Mononuclear cell (primary cell): ENCODE results near the gene TASP1. TPM values are rescaled to one million over a fixed set of nuclear protein-coding genes. Genes with fewer than 3 reads are reported as not detected.
"Not testable (repeated sequence)": the region's sequence is repeated elsewhere in the genome, so short reads cannot be mapped to it uniquely, and the experiment has no call there.

Experiments used
- H3K27me3 ChIP-seq: 2 replicates; pipeline ENCODE4 v1.6.0; 2011; ENCODE audit warnings: low read length, control low read depth; ENCODE audit not compliant: insufficient read depth
- H3K4me1 ChIP-seq: 2 replicates; pipeline ENCODE4 v1.5.1; 2011; ENCODE audit warnings: mild to moderate bottlenecking, low read length, control low read depth; ENCODE audit not compliant: insufficient read depth
- H3K4me3 ChIP-seq: 2 replicates; pipeline ENCODE4 v1.5.1; 2011; ENCODE audit warnings: mild to moderate bottlenecking, low read length, moderate library complexity
- H3K9me3 ChIP-seq: 2 replicates; pipeline ENCODE4 v1.5.1; 2011; ENCODE audit warnings: low read depth, mild to moderate bottlenecking, control low read depth, low read length
- total RNA-seq: library from RNA; depleted of rRNA; stranded (reverse); fragments of >200 nt; gene quantifications from one replicate; pipeline ENCODE4 v1.2.3, GENCODE V29; 2012

Gene TASP1
- total RNA-seq, 1 donor, result 8.6 TPM

DNA sequence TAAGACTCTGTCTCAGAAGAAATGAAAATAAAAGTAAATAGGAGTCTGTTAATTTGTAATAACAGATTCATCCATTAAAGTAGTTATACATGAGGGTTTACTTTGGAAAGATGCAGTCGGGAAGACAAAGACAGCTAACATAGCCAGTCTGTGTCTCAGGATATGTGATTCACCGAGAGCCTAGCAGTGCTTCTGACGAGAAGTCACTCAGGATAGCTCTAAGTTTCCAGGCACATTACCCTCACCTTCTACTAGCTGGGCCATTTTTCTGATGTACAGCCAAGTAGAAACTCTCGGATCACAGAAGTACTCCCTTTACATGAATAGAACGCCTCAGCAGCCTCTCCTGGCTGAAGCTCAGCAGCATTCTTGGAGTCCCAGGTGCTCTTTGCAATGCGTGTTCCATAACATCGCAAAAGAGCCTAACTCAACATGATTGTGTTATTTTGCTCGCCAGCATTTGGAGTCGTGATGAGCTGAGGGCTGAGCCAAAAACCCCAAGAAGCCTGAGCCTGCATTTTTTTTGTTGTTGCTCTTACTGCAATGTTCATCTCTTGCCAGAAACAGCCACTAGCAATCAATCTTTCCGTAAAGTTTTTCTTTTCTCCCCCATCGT lies 22.4 kb upstream of the TASP1 start:
- H3K4me3 ChIP-seq, result no peak overlapping the region
- H3K27me3 ChIP-seq, result no peaks in the 10 kb centered on the region
- H3K4me1 ChIP-seq, result peaks cover 3% of the 10 kb centered on the region
- no peaks in the 10 kb centered on the region for H3K9me3 ChIP-seq

DNA sequence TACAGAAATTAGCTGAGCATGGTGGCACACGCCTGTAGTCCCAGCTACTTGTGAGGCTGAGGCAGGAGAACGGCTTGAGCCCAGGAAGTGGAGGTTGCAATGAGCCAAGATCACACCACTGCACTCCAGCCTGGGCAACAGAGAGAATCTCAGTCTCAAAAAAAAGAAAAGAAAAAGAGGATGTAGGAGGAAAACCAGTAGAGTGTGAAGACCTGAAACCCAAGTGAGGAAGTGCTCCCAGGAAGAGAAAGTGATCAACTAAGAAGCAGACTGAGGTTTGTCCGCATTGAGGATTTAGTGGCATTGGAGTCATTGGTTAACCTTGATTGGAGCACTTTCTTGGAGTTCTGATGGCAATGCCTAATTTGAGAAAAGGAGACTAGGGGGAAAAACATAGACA lies 20.6 kb upstream of the TASP1 start:
- H3K9me3 ChIP-seq, result no peaks in the 10 kb centered on the region
- peaks cover 3% of the 10 kb centered on the region for H3K4me1 ChIP-seq
- no peak overlapping the region for H3K4me3 ChIP-seq
- H3K27me3 ChIP-seq, result no peaks in the 10 kb centered on the region

DNA sequence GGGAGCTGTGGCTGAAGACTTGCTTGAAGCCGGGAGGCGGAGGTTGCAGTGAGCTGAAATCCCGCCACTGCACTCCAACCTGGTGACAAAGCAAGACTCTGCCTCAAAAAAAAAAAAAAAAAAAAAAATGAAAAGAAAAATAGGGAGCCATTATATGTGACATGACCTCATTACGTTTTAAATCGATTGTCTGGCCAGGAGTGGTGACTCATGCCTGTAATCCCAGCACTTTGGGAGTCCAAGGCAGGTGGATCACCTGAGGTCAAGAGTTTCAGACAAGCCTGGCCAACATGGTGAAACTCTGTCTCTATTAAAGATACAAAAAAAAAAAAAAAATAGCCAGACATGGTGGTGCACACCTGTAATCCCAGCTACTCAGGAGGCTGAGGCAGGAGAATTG lies 19.3 kb upstream of the TASP1 start:
- not testable (repeated sequence) for H3K4me1 ChIP-seq, H3K4me3 ChIP-seq, H3K27me3 ChIP-seq, H3K9me3 ChIP-seq

DNA sequence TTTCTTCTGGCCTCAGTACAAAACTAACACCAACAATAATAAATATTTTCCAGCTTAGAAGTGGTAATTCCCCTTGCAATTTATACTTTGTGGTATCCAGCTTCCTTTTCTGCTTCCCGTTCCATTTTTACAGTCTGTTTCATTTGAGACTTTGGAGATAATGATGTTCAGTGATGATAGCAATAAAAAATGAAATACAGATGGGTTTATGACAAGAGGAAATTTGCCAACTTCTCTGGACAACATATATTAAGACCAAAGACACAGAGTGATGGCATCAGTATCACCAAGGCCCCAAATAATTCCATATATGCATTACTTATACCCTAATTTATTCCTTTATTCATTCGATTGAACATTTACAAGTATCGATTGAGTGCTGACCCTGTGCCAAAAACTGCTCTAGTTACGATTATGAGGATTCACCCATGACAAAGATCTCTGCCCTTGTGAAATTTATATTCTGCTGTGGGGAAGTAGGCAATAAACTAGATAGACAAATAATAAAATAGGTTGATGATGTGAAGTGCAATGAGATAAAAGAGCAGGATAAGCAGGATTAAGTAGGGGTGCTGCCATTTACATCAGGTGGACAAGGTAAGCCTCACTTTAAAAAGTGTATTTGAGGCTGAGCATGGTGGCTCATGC lies 18.1 kb upstream of the TASP1 start:
- peaks cover 3% of the 10 kb centered on the region for H3K4me1 ChIP-seq
- no peaks in the 10 kb centered on the region for H3K27me3 ChIP-seq
- H3K4me3 ChIP-seq, result no peak overlapping the region
- no peaks in the 10 kb centered on the region for H3K9me3 ChIP-seq

DNA sequence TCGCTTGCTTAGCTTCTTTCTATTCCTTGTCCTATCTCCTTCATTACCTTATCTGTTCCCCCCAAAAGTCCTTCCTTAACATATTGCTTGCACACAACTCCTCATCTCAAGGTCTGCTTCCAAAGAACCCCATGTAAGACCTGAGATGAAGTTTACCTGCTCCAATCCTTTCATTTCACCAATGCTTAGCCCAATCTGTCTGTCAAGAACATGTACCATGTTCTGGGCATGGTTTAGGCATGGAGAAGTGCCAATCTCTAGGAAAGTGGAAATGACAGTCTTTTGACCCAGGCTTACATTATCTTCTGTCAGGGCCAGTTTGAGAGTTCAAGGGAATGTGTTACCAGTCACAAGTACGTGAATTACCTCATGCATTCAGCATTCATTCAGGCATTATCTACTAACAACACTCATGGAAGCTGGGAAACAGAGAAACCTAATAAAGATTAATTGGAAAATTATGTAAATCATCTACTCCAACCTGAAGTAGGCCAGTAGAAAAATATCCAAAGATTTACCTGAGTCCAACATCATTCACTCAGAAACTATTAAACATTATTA lies 15.8 kb upstream of the TASP1 start:
- Histone ChIP-seq H3K9me3 (no peaks in the 10 kb centered on the region), H3K4me3 (no peak overlapping the region), H3K4me1 (peaks cover under 1% of the 10 kb centered on the region), H3K27me3 (no peaks in the 10 kb centered on the region)

DNA sequence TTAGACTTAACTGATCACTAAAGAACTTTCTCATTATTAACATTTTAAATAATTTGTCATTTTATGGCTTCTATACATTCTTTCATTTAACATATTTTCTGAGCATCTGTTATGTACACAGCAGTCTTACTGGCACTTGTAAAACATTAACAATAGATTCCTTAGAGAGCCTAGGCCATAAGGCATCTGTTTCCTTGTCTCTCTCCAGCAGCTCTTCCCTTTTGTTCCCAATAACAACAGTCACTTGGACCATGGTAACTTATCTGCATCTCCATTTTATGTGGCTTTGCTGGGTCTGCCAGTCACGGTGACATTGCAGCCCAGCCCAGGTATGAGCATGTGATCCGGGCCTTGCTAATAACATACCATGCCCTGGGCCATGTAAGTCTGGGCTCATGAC lies 11.7 kb upstream of the TASP1 start:
- Histone ChIP-seq H3K4me3 (no peak overlapping the region), H3K4me1 (no peaks in the 10 kb centered on the region), H3K9me3 (no peaks in the 10 kb centered on the region), H3K27me3 (no peaks in the 10 kb centered on the region)

DNA sequence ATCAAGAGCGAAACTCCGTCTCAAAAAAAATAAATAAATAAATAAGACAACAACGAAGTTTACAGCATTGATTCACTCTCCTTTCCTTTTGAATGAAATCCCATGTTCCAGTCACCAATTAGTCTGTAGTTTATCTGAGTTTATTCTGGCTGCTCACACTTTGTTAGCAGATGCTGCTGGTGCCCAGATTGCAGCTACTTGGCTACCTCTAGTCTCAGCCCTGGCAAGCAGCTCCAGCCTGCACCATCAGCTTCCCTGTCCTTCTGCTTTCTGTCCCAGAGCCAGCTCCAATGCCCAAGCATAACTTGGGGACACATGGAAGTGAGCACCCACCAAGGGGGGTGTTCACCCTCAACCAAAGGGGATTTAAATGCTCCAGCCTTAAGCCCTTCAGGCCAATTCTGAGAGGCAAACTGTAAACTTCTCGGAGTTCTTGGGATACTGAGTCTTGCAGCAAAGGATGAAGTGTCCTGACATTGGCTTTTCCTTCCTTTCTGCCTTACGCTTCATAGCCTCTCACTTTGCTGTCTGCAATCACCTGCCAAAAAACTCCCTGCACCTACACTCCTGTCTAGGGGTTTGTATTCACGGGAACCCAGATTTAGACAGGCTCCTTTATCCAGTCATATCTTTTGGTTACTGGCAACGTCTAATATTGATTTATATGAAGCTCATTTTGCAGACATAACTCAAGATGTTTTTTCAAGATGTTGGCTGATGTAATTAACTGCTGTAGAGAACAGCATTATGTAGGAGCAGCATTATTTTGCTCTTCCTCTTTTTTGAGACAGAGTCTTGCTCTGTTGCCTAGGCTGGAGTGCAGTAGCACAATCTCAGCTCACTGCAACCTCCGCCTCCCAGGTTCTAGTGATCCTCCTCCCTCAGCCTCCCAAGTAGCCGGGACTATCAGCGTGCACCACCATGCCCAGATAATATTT lies 9.8 kb upstream of the TASP1 start:
- H3K4me3 ChIP-seq, result no peak overlapping the region
- no peaks in the 10 kb centered on the region for H3K4me1 ChIP-seq
- no peaks in the 10 kb centered on the region for H3K9me3 ChIP-seq
- H3K27me3 ChIP-seq, result peaks cover 15% of the 10 kb centered on the region

DNA sequence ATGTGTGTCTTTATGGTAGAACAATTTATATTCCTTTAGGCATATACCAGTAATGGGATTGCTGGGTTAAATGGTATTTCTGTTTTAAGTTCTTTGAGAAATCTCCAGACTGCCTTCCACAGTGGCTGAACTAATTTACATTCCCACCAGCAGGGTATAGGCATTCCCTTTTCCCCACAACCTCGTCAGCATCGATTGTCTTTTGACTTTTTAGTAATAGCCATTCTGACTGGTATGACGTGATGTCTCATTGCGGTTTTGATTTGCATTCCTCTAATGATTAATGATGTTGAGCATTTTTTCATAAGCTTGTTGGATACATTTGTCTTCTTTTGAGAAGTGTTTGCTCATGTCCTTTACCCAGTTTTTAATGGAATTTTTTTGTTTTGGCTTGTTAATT lies 5.3 kb upstream of the TASP1 start:
- Histone ChIP-seq H3K4me1 (peaks cover 3% of the 10 kb centered on the region), H3K4me3 (no peak overlapping the region), H3K27me3 (peaks cover 17% of the 10 kb centered on the region), H3K9me3 (no peaks in the 10 kb centered on the region)

DNA sequence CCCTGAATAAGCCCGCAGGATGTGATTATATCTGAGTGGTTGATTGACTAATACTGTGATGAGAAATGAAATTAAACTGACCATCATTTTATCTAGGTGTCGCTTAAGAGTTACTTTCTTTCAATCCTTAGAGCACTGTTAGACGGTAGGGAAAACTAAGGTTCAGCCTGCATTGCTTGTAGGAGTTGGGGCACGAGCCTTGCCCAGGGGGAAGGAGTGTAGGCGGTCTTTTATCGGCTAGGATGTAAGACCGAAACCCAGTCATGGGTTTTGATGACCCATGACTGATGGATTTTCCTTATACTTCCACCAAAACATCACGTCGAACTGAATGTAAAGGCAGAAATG lies 392 bp upstream of the TASP1 start:
- Histone ChIP-seq H3K4me3 (peak overlapping the region; percentile 76), H3K4me1 (peaks cover 9% of the 10 kb centered on the region), H3K27me3 (peaks cover 8% of the 10 kb centered on the region), H3K9me3 (no peaks in the 10 kb centered on the region)

DNA sequence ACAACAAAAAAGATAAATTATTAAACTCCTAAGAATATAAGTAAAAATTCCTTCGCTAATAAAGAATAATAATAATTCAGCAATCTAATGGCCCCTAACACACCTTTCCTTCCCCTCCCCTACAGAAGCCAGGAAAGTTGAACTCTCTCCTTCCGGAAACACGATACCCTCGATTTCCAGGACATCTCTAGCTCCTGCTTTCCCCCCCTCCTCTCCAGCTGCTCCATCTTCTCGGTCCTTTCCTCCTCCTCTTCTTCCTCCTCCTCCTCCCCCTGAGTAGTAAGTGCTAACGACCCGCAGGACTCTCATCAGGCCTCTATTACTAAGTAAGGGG lies 603 bp downstream of the TASP1 start:
- Histone ChIP-seq H3K4me1 (peaks cover 9% of the 10 kb centered on the region), H3K4me3 (peak overlapping the region; percentile 76), H3K27me3 (no peaks in the 10 kb centered on the region)

DNA sequence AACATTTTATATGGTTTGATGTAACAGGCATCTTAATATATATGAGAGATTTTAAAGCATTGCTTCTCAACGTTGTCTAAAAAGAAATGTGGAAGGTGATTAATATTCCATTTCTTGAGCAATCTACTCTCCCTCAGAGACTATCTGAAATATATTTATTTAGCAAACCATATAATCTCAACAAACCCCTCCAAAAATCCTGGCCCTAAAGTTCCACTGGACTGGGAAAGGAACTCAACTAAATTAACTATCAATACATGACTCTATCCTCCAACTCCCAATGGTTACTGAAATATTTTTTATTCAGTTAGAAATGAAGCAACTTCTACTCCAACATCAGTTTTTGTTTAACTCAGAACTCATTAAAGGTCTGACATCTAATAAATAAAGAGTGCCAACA lies 6.3 kb downstream of the TASP1 start:
- Histone ChIP-seq H3K27me3 (no peaks in the 10 kb centered on the region), H3K9me3 (no peaks in the 10 kb centered on the region), H3K4me3 (no peak overlapping the region), H3K4me1 (no peaks in the 10 kb centered on the region)

More for the DNA sequence above, 603 bp downstream of the TASP1 start:
- no peaks in the 10 kb centered on the region for H3K9me3 ChIP-seq

DNA sequence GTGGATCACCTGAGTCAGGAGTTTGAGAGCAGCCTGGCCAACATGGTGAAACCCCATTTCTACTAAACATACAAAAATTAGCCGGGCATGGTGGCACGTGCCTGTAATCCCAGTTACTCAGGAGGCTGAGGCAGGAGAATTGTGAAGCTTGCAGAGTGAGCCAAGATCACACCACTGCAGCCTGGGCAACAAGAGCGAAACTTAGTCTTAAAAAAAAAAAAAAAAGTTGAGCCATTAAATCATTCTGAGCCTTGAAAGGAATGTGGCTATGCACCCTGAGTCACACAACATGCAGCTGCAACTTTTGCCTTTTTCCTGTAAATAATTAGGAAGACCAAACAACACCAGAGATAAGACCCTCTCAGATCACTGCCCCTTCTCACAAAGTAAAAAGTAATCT lies 11.2 kb downstream of the TASP1 start:
- H3K27me3 ChIP-seq, H3K4me3 ChIP-seq, H3K4me1 ChIP-seq, H3K9me3 ChIP-seq: not testable (repeated sequence)

DNA sequence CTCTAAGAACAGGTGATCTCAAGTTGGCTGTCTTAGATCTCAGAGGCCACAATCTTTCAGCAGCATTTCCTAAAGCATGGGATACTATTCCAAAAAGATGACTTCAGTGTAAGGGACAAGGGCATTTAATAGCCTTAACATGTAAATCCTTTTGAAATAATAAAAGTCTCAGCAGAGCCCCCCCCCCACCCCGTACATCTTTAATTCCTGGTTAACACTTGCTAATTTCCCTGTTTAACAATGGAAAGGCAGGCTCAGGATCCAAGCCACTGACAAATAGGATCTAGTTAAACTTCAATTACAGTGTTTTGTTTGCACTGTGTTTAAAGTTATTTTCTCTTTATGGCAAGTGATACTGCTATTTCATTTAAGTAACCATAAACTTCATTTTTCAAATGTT lies 12.0 kb downstream of the TASP1 start:
- Histone ChIP-seq H3K27me3 (no peaks in the 10 kb centered on the region), H3K4me3 (no peak overlapping the region), H3K9me3 (no peaks in the 10 kb centered on the region), H3K4me1 (no peaks in the 10 kb centered on the region)

DNA sequence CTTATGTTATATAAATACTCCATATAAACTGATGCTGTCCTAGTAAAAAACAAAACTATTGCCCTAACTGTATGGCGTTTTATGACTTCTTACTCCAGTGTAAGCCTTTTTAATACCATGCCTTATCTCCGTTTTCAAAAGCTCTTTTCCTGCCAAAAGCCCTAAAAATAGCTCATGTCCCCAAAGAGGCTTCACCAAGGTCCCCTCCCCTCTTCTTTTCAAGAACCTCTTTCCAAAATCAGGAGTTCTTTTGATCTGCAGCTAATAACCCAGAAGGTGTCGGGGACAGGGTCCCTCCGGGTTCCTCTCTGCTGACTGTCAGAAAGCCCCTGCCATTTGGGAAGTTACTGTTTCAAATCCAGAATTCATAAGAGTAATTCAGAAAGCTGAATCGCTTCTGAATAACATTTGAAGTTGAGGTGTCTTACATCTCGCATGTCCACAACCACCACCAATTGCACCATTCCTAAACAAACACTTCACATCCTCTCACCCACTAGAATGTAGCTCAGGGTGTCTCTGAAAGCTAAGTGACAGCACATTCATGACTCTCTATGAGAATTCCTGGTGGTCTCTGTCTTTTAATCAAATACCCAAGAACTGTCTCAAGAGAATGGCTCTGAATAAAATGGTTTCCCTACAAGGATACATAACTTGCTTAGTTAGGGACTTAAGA lies 13.3 kb downstream of the TASP1 start:
- Histone ChIP-seq H3K9me3 (no peaks in the 10 kb centered on the region), H3K4me3 (no peak overlapping the region), H3K27me3 (no peaks in the 10 kb centered on the region), H3K4me1 (no peaks in the 10 kb centered on the region)

DNA sequence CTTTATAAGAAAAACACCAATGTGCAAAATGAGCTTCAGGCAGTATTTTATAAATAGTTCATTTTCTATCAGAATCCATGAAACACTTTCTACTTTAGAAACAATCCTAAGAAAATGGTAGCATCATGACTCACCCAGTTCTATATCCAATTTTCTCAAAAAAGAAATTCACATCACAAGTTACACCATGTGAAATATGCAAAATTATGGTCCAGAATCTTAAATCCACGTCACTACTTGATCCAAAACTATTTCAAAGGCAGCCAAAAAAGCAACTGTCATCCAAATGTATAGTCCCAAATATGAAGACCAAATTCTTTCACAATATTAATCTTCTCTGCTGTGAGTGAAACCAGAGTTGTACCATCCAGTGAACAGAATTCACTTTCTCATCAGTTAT lies 19.3 kb downstream of the TASP1 start:
- not testable (repeated sequence) for H3K4me1 ChIP-seq, H3K4me3 ChIP-seq, H3K9me3 ChIP-seq, H3K27me3 ChIP-seq
